KMS-11 (cell line): Measurements from ENCODE around the gene CD55.
A peak's percentile ranks its signal among the peaks of the same experiment; 100 is the strongest.

Source experiments
- H2AFZ ChIP-seq: fragments of 200-600 bp; sonication (generic); 2 replicates; pipeline ENCODE4 v1.6.1; 2016; ENCODE audit warnings: antibody characterized with exemption, mixed run types, low read depth
- H3K27ac ChIP-seq: fragments of 200-600 bp; sonication (generic); 2 replicates; pipeline ENCODE4 v1.6.1; 2016; ENCODE audit warnings: mild to moderate bottlenecking, mixed run types
- H3K27me3 ChIP-seq: fragments of 200-600 bp; sonication (generic); 2 replicates; pipeline ENCODE4 v1.6.1; 2017; ENCODE audit warnings: mild to moderate bottlenecking, low read depth, mixed run types, moderate library complexity; ENCODE audit not compliant: insufficient read depth
- H3K36me3 ChIP-seq: fragments of 200-600 bp; sonication (generic); 2 replicates; pipeline ENCODE4 v1.6.1; 2017; ENCODE audit warnings: mild to moderate bottlenecking, mixed run types; ENCODE audit not compliant: insufficient read depth
- H3K4me1 ChIP-seq: fragments of 200-600 bp; sonication (generic); 2 replicates; pipeline ENCODE4 v1.6.1; 2016; ENCODE audit warnings: mild to moderate bottlenecking, low read depth, mixed run types; ENCODE audit not compliant: poor library complexity, severe bottlenecking
- H3K4me2 ChIP-seq: fragments of 200-600 bp; sonication (generic); 2 replicates; pipeline ENCODE4 v1.7.0; 2016; ENCODE audit warnings: mild to moderate bottlenecking, mixed run types
- H3K4me3 ChIP-seq: fragments of 200-600 bp; sonication (generic); IDR thresholded peaks from 2 replicates; pipeline ENCODE4 v1.6.1; 2017; ENCODE audit warnings: low read depth, low read length, mixed read lengths; ENCODE audit not compliant: insufficient read depth
- H3K79me2 ChIP-seq: fragments of 200-600 bp; sonication (generic); 2 replicates; pipeline ENCODE4 v1.6.1; 2016; ENCODE audit warnings: low read depth, mixed run types; ENCODE audit not compliant: insufficient read depth
- H3K9ac ChIP-seq: fragments of 200-600 bp; sonication (generic); 2 replicates; pipeline ENCODE4 v1.6.1; 2016; ENCODE audit warnings: mild to moderate bottlenecking, mixed run types
- H4K20me1 ChIP-seq: fragments of 200-600 bp; sonication (generic); 2 replicates; pipeline ENCODE4 v1.6.1; 2016; ENCODE audit warnings: mild to moderate bottlenecking, mixed run types; ENCODE audit not compliant: insufficient read depth
- TF ChIP-seq, protein P1 (sequence below): fragments of 200-600 bp; sonication (generic); conservative IDR thresholded peaks from 2 replicates; pipeline ENCODE4 v1.6.1; 2017; ENCODE audit warnings: low read depth, mild to moderate bottlenecking, antibody characterized with exemption, low read length, moderate library complexity, mixed read lengths

The CD55 gene

DNA sequence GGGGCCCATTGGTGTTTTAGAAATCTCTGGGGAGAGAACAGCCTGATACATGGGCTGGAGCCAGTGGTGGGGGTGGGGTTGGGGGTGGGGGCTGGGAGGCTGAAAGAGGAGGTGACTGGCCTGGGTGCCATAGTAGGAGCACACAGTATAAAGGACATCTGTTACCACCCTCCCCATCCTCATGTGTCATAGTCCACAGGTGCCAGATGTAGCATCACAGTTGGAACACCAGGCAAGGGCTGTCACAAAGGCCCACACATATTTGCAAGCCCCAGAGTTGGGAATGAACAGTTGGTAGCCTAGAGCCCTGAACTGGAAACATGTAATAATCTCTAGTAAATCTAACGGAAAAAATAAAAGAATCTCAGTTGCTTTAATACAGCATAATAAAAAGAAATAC lies 77.5 kb downstream of the CD55 start:
- Histone ChIP-seq H3K27ac (no peak overlapping the region), H3K9ac (no peak overlapping the region), H3K27me3 (no peaks in the 10 kb centered on the region), H3K79me2 (no peaks in the 10 kb centered on the region), H3K4me1 (no peaks in the 10 kb centered on the region), H4K20me1 (no peaks in the 10 kb centered on the region), H3K4me3 (no peak overlapping the region), H3K4me2 (no peak overlapping the region), H3K36me3 (no peaks in the 10 kb centered on the region), H2AFZ (no peak overlapping the region)
- TF ChIP-seq, protein P1, sequence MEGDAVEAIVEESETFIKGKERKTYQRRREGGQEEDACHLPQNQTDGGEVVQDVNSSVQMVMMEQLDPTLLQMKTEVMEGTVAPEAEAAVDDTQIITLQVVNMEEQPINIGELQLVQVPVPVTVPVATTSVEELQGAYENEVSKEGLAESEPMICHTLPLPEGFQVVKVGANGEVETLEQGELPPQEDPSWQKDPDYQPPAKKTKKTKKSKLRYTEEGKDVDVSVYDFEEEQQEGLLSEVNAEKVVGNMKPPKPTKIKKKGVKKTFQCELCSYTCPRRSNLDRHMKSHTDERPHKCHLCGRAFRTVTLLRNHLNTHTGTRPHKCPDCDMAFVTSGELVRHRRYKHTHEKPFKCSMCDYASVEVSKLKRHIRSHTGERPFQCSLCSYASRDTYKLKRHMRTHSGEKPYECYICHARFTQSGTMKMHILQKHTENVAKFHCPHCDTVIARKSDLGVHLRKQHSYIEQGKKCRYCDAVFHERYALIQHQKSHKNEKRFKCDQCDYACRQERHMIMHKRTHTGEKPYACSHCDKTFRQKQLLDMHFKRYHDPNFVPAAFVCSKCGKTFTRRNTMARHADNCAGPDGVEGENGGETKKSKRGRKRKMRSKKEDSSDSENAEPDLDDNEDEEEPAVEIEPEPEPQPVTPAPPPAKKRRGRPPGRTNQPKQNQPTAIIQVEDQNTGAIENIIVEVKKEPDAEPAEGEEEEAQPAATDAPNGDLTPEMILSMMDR: no peak

DNA sequence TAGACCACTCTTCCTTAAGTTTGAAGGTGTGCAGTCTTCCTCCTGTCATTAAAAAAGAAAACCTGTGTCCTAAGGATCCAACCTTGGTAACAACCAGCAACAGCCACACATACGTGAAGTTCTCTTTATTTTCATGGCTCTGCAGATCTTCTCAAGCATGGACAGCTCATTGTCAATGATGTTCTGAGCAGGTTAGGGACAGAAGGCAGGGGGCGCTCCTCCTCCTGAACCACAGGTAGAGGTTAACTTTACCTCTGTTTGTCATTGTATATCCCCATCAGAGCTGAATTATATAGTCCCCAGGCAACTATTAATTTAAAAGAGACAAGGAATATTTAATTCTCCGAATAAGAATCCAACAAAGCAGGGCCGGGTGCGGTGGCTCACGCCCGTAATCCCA lies 80.1 kb downstream of the CD55 start:
- no peak overlapping the region for H3K4me2 ChIP-seq
- no peaks in the 10 kb centered on the region for H3K27me3 ChIP-seq
- no peak overlapping the region for H2AFZ ChIP-seq
- TF ChIP-seq, protein P1: no peak
- H3K4me3 ChIP-seq: no peak overlapping the region
- no peaks in the 10 kb centered on the region for H3K79me2 ChIP-seq
- no peak overlapping the region for H3K9ac ChIP-seq
- H4K20me1 ChIP-seq: no peaks in the 10 kb centered on the region
- H3K36me3 ChIP-seq: no peaks in the 10 kb centered on the region
- H3K27ac ChIP-seq: no peak overlapping the region
- H3K4me1 ChIP-seq: peaks cover 7% of the 10 kb centered on the region

DNA sequence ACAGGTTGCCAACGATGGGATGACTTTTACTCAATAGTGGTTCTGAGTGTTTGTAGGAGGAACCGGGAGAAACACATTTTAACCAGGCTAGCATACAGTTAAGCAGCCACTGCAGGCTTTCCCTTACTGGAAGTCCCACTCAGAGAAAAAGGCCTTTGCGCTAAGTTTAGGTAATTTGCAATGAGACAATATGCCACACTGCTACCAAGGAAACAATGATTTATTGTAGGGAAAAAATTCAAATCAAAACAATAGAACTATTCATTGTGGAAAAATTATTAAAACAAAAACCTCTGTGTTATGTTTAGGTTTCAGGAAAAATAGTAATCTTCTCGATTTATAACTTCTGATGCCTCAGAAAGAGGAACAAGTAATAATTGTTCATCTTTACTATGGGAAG lies 81.3 kb downstream of the CD55 start:
- H3K4me2 ChIP-seq: no peak overlapping the region
- TF ChIP-seq, protein P1: no peak
- peaks cover 7% of the 10 kb centered on the region for H3K4me1 ChIP-seq
- H3K79me2 ChIP-seq: no peaks in the 10 kb centered on the region
- H3K27ac ChIP-seq: no peak overlapping the region
- H3K9ac ChIP-seq: no peak overlapping the region
- no peaks in the 10 kb centered on the region for H4K20me1 ChIP-seq
- H3K36me3 ChIP-seq: no peaks in the 10 kb centered on the region
- no peak overlapping the region for H3K4me3 ChIP-seq
- no peak overlapping the region for H2AFZ ChIP-seq
- no peaks in the 10 kb centered on the region for H3K27me3 ChIP-seq

DNA sequence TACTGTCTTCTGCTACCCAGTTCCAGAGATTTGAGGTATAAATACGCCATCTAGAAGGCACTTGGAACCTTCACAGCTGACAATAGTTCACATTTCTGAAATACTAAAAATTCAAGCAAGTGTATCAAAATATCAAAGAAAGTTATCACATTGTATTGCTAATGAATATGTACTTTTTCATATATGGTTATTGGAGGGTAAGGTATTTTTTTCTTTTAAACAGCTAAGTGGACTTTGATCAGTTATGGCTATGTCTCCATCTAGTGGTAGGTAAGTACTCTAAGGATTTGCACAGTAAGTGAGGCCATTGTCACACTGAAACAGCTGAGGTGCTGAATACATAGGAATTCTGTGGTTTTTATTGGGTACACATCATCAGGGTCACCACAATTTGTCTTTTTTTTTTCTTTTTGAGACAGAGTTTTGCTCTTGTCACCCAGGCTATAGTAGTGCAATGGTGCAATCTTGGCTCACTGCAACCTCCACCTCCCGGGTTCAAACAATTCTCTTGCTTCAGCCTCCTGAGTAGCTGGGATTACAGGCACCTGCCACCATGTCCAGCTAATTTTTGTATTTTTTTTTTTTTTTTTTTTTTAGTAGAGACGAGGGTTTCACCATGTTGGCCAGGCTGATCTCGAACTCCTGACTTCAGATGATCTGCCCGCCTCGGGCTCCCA lies 83.5 kb downstream of the CD55 start:
- Histone ChIP-seq H3K36me3 (no peaks in the 10 kb centered on the region), H3K4me2 (no peak overlapping the region; the same call in 1 of the 2 replicates), H3K9ac (no peak overlapping the region), H3K27me3 (no peaks in the 10 kb centered on the region), H3K27ac (no peak overlapping the region), H3K4me3 (no peak overlapping the region), H3K79me2 (no peaks in the 10 kb centered on the region), H2AFZ (no peak overlapping the region), H3K4me1 (peaks cover 7% of the 10 kb centered on the region), H4K20me1 (no peaks in the 10 kb centered on the region)
- TF ChIP-seq, protein P1: peak; percentile 92
